ENCODE results near the gene NOTCH1. TPM values are rescaled to one million over a fixed set of nuclear protein-coding genes. Genes with fewer than 3 reads are reported as not detected.

NOTCH1 gene
- total and polyA plus RNA-seq, 2 of the 4 experiments (the other 2 are of a cell fraction): 1.8 to 6.0 TPM

DNA sequence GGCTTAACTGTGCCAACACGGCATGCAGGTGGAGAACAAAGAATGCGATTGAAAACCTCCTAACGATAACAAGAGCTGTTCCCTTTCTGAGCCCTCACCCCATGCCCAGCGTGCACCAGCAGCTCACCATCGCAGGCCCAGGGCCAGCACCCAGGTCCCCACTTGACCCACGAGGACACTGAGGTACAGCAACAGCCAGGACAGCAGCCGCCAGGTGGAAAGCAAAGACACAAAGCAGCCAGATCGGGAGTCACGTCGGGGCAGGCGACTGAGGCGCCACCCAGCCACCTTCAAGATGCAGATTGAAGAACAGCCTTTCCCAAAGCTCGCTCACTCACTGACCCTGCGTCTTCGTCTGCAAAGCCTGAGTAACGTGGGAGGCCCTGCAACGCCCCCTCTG lies 56.1 kb downstream of the NOTCH1 start:
- no peak for TF ChIP-seq MAZ (IDR thresholded peaks at IDR 0.05; ENCODE audit: borderline replicate concordance, low read depth, low read length)
- Histone ChIP-seq H4K91ac (ENCODE audit: insufficient read depth, low read depth, low read length) (no peak overlapping the region), H2BK15ac (ENCODE audit: low read depth, low read length) (no peak overlapping the region), H4K20me1 (ENCODE audit: insufficient read depth, low read length) (peaks cover 10% of the 10 kb centered on the region; the same call in 1 of the 2 replicates), H3K4me2 (ENCODE audit: low read depth, low read length) (no peak overlapping the region), H3K23ac (ENCODE audit: low read depth, low read length) (no peak overlapping the region), H3K4ac (ENCODE audit: low read depth, low read length) (no peak overlapping the region), H3K4me3 (ENCODE audit: insufficient read depth, low read depth, low read length) (no peak overlapping the region), H3K27ac (ENCODE audit: insufficient read depth, low read length) (no peak overlapping the region), H2BK120ac (ENCODE audit: low read depth, low read length) (no peak overlapping the region), H3K27me3 (ENCODE audit: control insufficient read depth, insufficient read depth, low read length) (no peaks in the 10 kb centered on the region; the same call in 1 of the 2 replicates), H2AFZ (replicated peaks; ENCODE audit: low read length, poor library complexity) (no peak overlapping the region), H2AK9ac (replicated peaks; ENCODE audit: low read depth, low read length, poor library complexity) (no peak overlapping the region), H2BK5ac (ENCODE audit: low read depth, low read length, poor library complexity, severe bottlenecking) (no peak overlapping the region), H3K9me1 (ENCODE audit: insufficient read depth, low read length) (no peaks in the 10 kb centered on the region), H3K9me3 (ENCODE audit: control insufficient read depth, insufficient read depth, low read length) (no peaks in the 10 kb centered on the region), H2BK20ac (ENCODE audit: low read depth, low read length) (no peak overlapping the region), H2AK5ac (ENCODE audit: low read depth, low read length) (no peak overlapping the region), H3K18ac (ENCODE audit: low read depth, low read length) (no peak overlapping the region), H3K79me1 (ENCODE audit: low read depth in 1 of 2, low read length in 2 of 2) (no peaks in the 10 kb centered on the region), H3K14ac (replicated peaks; ENCODE audit: low read depth, low read length) (no peak overlapping the region), H3K4me1 (ENCODE audit: control insufficient read depth, insufficient read depth, low read length) (no peaks in the 10 kb centered on the region), H4K8ac (ENCODE audit: low read depth in 2 of 2, low read length in 2 of 2) (no peak overlapping the region), H3K56ac (ENCODE audit: extremely low read depth, insufficient read depth, low read length) (no peak overlapping the region), H3K36me3 (ENCODE audit: control insufficient read depth, insufficient read depth, low read length) (no peaks in the 10 kb centered on the region; the same call in 1 of the 2 replicates), H4K5ac (ENCODE audit: low read depth, low read length) (no peak overlapping the region), H3K9ac (ENCODE audit: low read depth, low read length) (no peak overlapping the region)
- ChIA-PET CTCF (interaction anchor here (0.6 to 0.9 kb wide), 2 partner anchors 136 to 139 kb away, joined by 3 to 4 read pairs; no protein-coding TSS in a partner anchor), POLR2A (ENCODE audit: unreplicated experiment) (interaction anchor here (1.1 kb wide), 1 partner anchor 136 kb away, joined by 3 read pairs; no protein-coding TSS in a partner anchor)
- no peak for ATAC-seq (ENCODE audit: low read depth)
- dilution Hi-C loops (cut with HindIII; ENCODE audit: low sequenced_read_pairs, unreplicated experiment): no loop called here
- intact Hi-C loops (cut with micrococcal nuclease): no loop called here
- BruUV-seq (replicated peaks): no TSS peak
- in situ Hi-C loops (cut with MboI; ENCODE audit: low sequenced_read_pairs): loop anchor here (5.0 kb wide), 1 partner anchor 143 kb away; no protein-coding TSS in a partner anchor
- 81% methylated on average over 7 of the region's 17 CpGs; no CpG with 5 or more reads in 1 of the 2 experiments for WGBS, 2 experiments (ENCODE audit: extremely low coverage in 2 of 2, insufficient read length in 1 of 2)
- no peak for DNase-seq

Data from IMR-90 (cell line).